ENCODE results near the gene PLA2G2D.

The PLA2G2D gene

GRCh38 chr1:20112279-20113000 is 6.9 kb downstream of the PLA2G2D start:
- no peak for DNase-seq

GRCh38 chr1:20111452-20111851 is 7.9 kb downstream of the PLA2G2D start:
- no peak for DNase-seq

GRCh38 chr1:20110679-20111078 is 8.7 kb downstream of the PLA2G2D start:
- DNase-seq: no peak

- no peak for DNase-seq
Observed at GRCh38 chr1:20109223-20109856, 10.0 kb downstream of the PLA2G2D start.

- no peak for DNase-seq
Observed at GRCh38 chr1:20108366-20109123, 10.8 kb downstream of the PLA2G2D start.

- no peak for DNase-seq
Observed at GRCh38 chr1:20107796-20108195, 11.5 kb downstream of the PLA2G2D start.

- no peak for DNase-seq
Observed at GRCh38 chr1:20107351-20107750, 12.0 kb downstream of the PLA2G2D start.

- no peak for DNase-seq
Observed at GRCh38 chr1:20105856-20106255, 13.5 kb downstream of the PLA2G2D start.

GRCh38 chr1:20102875-20103274 is 16.5 kb downstream of the PLA2G2D start:
- no peak for DNase-seq

- no peak for DNase-seq
Observed at GRCh38 chr1:20100632-20101355, 18.5 kb downstream of the PLA2G2D start.

- no peak for DNase-seq
Observed at GRCh38 chr1:20099533-20099932, 19.8 kb downstream of the PLA2G2D start.

- DNase-seq: no peak
Observed at GRCh38 chr1:20096840-20097447, 22.4 kb downstream of the PLA2G2D start.

- DNase-seq: no peak
Observed at GRCh38 chr1:20095564-20096434, 23.5 kb downstream of the PLA2G2D start.

GRCh38 chr1:20093940-20094391 is 25.4 kb downstream of the PLA2G2D start:
- DNase-seq: no peak

- no peak for DNase-seq
Observed at GRCh38 chr1:20093303-20093702, 26.0 kb downstream of the PLA2G2D start.

- DNase-seq: no peak
Observed at GRCh38 chr1:20090641-20091040, 28.7 kb downstream of the PLA2G2D start.

- no peak for DNase-seq
Observed at GRCh38 chr1:20090119-20090518, 29.2 kb downstream of the PLA2G2D start.

GRCh38 chr1:20089328-20090077 is 29.8 kb downstream of the PLA2G2D start:
- DNase-seq: no peak

GRCh38 chr1:20087668-20088067 is 31.7 kb downstream of the PLA2G2D start:
- no peak for DNase-seq

GRCh38 chr1:20086800-20087199 is 32.5 kb downstream of the PLA2G2D start:
- DNase-seq: no peak
